IPS DF 6.9 (cell line): ENCODE data around the gene KCNT2.

Source experiments
- DNase-seq: peaks from one replicate; pipeline ENCODE4 v3.0.0-alpha.2; 2013; ENCODE audit warnings: low read depth, low spot score
- H3K27ac ChIP-seq: one replicate; pipeline ENCODE4 v1.5.1; 2013; ENCODE audit warnings: low read length, control low read depth
- H3K27me3 ChIP-seq: 2 replicates; pipeline ENCODE4 v1.6.1; 2013; ENCODE audit warnings: mild to moderate bottlenecking, low read length; ENCODE audit not compliant: control insufficient read depth, insufficient read depth
- H3K36me3 ChIP-seq: 2 replicates; pipeline ENCODE4 v1.6.1; 2013; ENCODE audit warnings: low read length; ENCODE audit not compliant: control insufficient read depth, insufficient read depth
- H3K4me1 ChIP-seq: 2 replicates; pipeline ENCODE4 v1.6.1; 2013; ENCODE audit warnings: low read length; ENCODE audit not compliant: control insufficient read depth, insufficient read depth
- H3K4me3 ChIP-seq: 2 replicates; pipeline ENCODE4 v1.5.1; 2013; ENCODE audit warnings: mild to moderate bottlenecking, low read length
- H3K9me3 ChIP-seq: 2 replicates; pipeline ENCODE4 v1.6.1; 2013; ENCODE audit warnings: low read length, inconsistent platforms; ENCODE audit not compliant: control insufficient read depth, insufficient read depth
- whole genome bisulfite sequencing: extraction: QIAGEN DNeasy Blood & Tissue Kit; methylation state at CpG from one replicate; pipeline ENCODE4 v1.1.7; 2013; ENCODE audit warnings: mixed read lengths, missing lambda C conversion rate; ENCODE audit not compliant: insufficient read length, insufficient coverage; 5-methylcytosine and 5-hydroxymethylcytosine counted together

Gene KCNT2

GRCh38 chr1:196178083-196178635 lies 430.1 kb downstream of the KCNT2 start:
- WGBS = no CpG with 5 or more reads among the region's 3 CpGs

More at GRCh38 chr1:196178083-196178635, 430.1 kb downstream of the KCNT2 start:
- Histone ChIP-seq H3K27ac (no peak overlapping the region), H3K27me3 (no peaks in the 10 kb centered on the region), H3K4me1 (no peaks in the 10 kb centered on the region), H3K36me3 (no peaks in the 10 kb centered on the region), H3K4me3 (no peak overlapping the region), H3K9me3 (no peaks in the 10 kb centered on the region)
- no peak for DNase-seq
